GM06990 (cell line): Measurements from ENCODE around the gene MYO3A.

Experiments
- DNase-seq: peaks from one replicate; pipeline ENCODE4 v3.0.0-alpha.2; 2011; ENCODE audit not compliant: insufficient read length; ENCODE audit errors: extremely low read depth
- H3K27me3 ChIP-seq: replicated peaks from 2 replicates; pipeline ENCODE4 v1.6.0; 2011; ENCODE audit warnings: low read length; ENCODE audit not compliant: control insufficient read depth, insufficient read depth
- H3K36me3 ChIP-seq: 2 replicates; pipeline ENCODE4 v1.5.1; 2011; ENCODE audit warnings: low read length; ENCODE audit not compliant: control insufficient read depth, insufficient read depth
- H3K4me3 ChIP-seq: replicated peaks from 2 replicates; pipeline ENCODE4 v1.5.1; 2011; ENCODE audit warnings: low read depth, mild to moderate bottlenecking, control low read depth, low read length
- CTCF ChIP-seq: IDR thresholded peaks from 2 replicates; pipeline ENCODE4 v1.5.1; 2011; ENCODE audit warnings: low read length, control low read depth, mild to moderate bottlenecking, inconsistent platforms; ENCODE audit not compliant: insufficient read depth, poor library complexity, severe bottlenecking

MYO3A gene

GRCh38 chr10:25899304-25899703 is 34.7 kb upstream of the MYO3A start:
- Histone ChIP-seq H3K36me3 (no peaks in the 10 kb centered on the region), H3K27me3 (no peaks in the 10 kb centered on the region), H3K4me3 (no peak overlapping the region)
- DNase-seq: no peak
- no peak for TF ChIP-seq CTCF

DNA sequence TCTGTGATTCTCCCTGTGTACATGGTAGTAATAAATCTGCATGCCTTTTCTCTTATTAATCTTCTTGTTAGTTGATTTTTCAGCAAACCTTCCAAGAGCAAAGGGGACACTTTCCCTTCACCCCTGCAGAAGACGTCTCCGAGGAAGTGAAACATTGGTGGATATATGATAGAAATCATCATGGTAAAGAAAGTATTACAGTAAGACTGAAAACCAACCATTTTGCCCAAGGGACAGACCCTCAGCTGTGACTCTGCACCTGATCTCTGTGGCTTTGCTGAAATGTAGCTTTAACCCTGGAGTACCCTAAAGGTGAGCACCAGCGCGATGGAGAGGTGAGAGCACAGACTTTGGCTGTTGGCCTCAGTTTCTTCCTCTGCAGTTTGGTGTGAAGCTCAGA is 32.8 kb upstream of the MYO3A start:
- H3K36me3 ChIP-seq: no peaks in the 10 kb centered on the region
- DNase-seq: peak; percentile 36
- TF ChIP-seq CTCF: no peak
- H3K4me3 ChIP-seq: no peak overlapping the region
- H3K27me3 ChIP-seq: no peaks in the 10 kb centered on the region

- H3K27me3 ChIP-seq: no peaks in the 10 kb centered on the region
- no peak for TF ChIP-seq CTCF
- peak; percentile 29 for DNase-seq
- no peak overlapping the region for H3K4me3 ChIP-seq
- H3K36me3 ChIP-seq: no peaks in the 10 kb centered on the region
Observed at GRCh38 chr10:25902002-25902401, 32.0 kb upstream of the MYO3A start.

GRCh38 chr10:25907261-25907660 is 26.8 kb upstream of the MYO3A start:
- no peak for TF ChIP-seq CTCF
- Histone ChIP-seq H3K36me3 (no peaks in the 10 kb centered on the region), H3K4me3 (no peak overlapping the region), H3K27me3 (no peaks in the 10 kb centered on the region)
- DNase-seq: no peak

- Histone ChIP-seq H3K36me3 (no peaks in the 10 kb centered on the region), H3K27me3 (no peaks in the 10 kb centered on the region; the same call in 1 of the 2 replicates), H3K4me3 (no peak overlapping the region)
- no peak for TF ChIP-seq CTCF
- DNase-seq: no peak
Observed at GRCh38 chr10:25912866-25913265, 21.2 kb upstream of the MYO3A start.

DNA sequence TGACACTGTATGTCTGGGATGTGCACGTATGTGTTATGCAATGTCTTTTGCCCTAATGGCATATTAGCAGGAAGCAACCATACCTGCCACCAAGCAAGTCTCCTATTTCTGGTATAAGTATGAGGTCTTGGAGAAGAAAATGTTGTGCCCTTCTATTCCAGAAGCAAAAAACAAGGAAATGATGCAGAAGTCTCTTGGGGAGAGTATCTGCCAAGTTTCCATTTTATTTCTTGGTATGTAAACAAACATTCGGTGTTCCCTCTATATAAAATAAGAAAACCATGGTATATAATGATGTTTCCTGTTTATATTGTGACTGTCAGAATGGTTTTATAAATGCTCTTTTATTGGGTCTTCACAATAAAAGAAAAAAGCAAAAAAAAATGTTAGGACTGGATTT is 19.3 kb upstream of the MYO3A start:
- Histone ChIP-seq H3K27me3 (no peaks in the 10 kb centered on the region; the same call in 1 of the 2 replicates), H3K4me3 (no peak overlapping the region), H3K36me3 (no peaks in the 10 kb centered on the region)
- no peak for DNase-seq
- no peak for TF ChIP-seq CTCF
